H1 (cell line): ENCODE data around the gene PTPMT1. TPM values are rescaled to one million over a fixed set of nuclear protein-coding genes. Genes with fewer than 3 reads are reported as not detected.

ENCODE experiments used
- BCL11A ChIP-seq, 2 experiments: IDR thresholded peaks; one replicate each; pipeline ENCODE4 v1.6.1; 2011; ENCODE audit warnings: low read depth in 2 of 2, low read length in 2 of 2, mild to moderate bottlenecking in 2 of 2
- CBX8 ChIP-seq: fragments of 300-800, 300-1000 bp; sonication (generic); IDR thresholded peaks from 2 replicates; pipeline ENCODE4 v1.7.1; 2016; ENCODE audit warnings: low read depth, low read length, borderline replicate concordance
- CEBPB ChIP-seq: IDR thresholded peaks from 2 replicates; pipeline ENCODE4 v1.6.1; 2012; ENCODE audit warnings: low read depth, low read length
- CHD7 ChIP-seq: fragments of 300-600 bp; sonication (generic); IDR thresholded peaks from 2 replicates; pipeline ENCODE4 v1.7.1; 2012; ENCODE audit warnings: low read length, moderate library complexity, mild to moderate bottlenecking, inconsistent platforms; ENCODE audit not compliant: insufficient replicate concordance
- GABPA ChIP-seq: IDR thresholded peaks from 2 replicates; pipeline ENCODE4 v1.6.1; 2011; ENCODE audit warnings: mild to moderate bottlenecking, low read length, moderate library complexity, borderline replicate concordance; ENCODE audit not compliant: insufficient read depth
- NRF1 ChIP-seq: IDR thresholded peaks from 2 replicates; pipeline ENCODE4 v1.6.1; 2011; ENCODE audit warnings: mild to moderate bottlenecking, low read depth, low read length, improper control_type of control experiment
- SRF ChIP-seq: IDR thresholded peaks from 2 replicates; pipeline ENCODE4 v1.6.1; 2011; ENCODE audit warnings: mild to moderate bottlenecking, low read depth, low read length, moderate library complexity
- TEAD4 ChIP-seq: IDR thresholded peaks from 2 replicates; pipeline ENCODE4 v1.6.1; 2012; ENCODE audit warnings: low read depth, low read length, inconsistent platforms, mixed read lengths
- polyA plus RNA-seq, 7 experiments: library from polyadenylated mRNA; depleted of rRNA in 3 of 7; stranded (reverse) in 5 of 7; unstranded in 2 of 7; fragments of >200 nt in 5 of 7; fragments of 200-250 nt in 2 of 7; gene quantifications; 1 replicate in 5 of 7; 2 replicates in 1 of 7; 4 replicates in 1 of 7; pipeline versions ENCODE4 v1.2.1 to v1.2.3, GENCODE V29; 2011 to 2013; ENCODE audit warnings: missing spikeins in 2 of 7, mixed read lengths in 2 of 7
- total RNA-seq: library from RNA; stranded (reverse); fragmentation: NEBNext Ultra II Directional; extraction: Animal tissue kit (Norgen Biotek cat#: 25700); gene quantifications from 2 replicates; pipeline ENCODE4 v1.2.1, GENCODE V29; 2021

PTPMT1 gene
- total and polyA plus RNA-seq, 2 of the 8 experiments (the other 6 are each of a cell fraction or from before 2014, with no cell fraction given) = 44.8 to 105 TPM

- TF ChIP-seq CHD7 = no peak
- TF ChIP-seq SRF = no peak
- no peak for TF ChIP-seq CEBPB
- no peak for TF ChIP-seq NRF1
- TF ChIP-seq TEAD4 = no peak
- no peak for TF ChIP-seq CBX8
- TF ChIP-seq GABPA = no peak
- TF ChIP-seq BCL11A (IDR thresholded peaks at IDR 0.05; ENCODE audit: low read depth in 2 of 2, low read length in 2 of 2) = no peak
These were observed 14.9 kb upstream of the PTPMT1 start (continued) for GRCh38 chr11:47550288-47551047.
